GM19023 (cell line): ENCODE data around the gene TUBB1.

Experiments
- ATAC-seq: cut with Tn5 transposase; IDR thresholded peaks from one replicate; pipeline ENCODE4 v1.9.1; 2021; ENCODE audit warnings: mild to moderate bottlenecking, moderate library complexity; ENCODE audit not compliant: unreplicated experiment

Gene TUBB1

DNA sequence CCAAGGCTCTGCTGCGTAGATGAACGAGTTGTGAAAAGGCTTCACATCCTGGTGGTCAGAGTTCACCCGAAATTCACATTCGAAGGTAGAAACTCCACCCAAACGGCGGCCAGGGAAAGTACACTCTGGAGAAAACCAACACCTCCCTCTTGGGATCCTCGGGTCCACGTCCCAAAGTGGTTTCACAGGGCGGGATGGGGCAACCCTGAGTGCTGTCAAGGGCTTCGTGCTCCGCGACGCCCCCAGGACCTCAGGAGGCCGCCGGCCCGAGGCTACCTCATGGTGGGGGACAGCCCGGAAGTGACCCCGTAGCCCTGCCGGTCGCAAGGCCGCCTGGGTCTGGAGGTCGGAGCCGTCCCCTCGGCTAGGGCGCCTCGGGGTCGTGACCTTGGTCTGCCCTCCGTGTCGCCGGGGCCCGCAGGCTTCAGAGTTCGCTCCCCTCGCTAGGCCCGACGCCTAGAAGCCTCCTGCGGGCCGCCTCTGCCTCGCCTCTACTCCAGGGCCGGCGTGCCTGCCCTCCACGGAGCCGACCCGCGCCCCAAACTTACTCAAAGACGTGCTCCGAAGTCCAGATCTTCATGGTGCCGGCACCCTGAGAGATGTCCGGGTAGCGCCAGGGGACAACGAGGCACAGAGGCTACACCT lies 23.0 kb downstream of the TUBB1 start, which contains the start of gene PRELID3B:
TSS of gene PRELID3B (minus strand) at position 636 of the 645 bp plus-strand sequence. CDS start at position 580, 56 bp downstream.
- ATAC-seq, result peak; percentile 24

- ATAC-seq, result peak; percentile 90
Measured at GRCh38 chr20:59042796-59043631, 23.8 kb downstream of the TUBB1 start.

GRCh38 chr20:59043698-59044097 lies 24.5 kb downstream of the TUBB1 start:
- ATAC-seq, result no peak

DNA sequence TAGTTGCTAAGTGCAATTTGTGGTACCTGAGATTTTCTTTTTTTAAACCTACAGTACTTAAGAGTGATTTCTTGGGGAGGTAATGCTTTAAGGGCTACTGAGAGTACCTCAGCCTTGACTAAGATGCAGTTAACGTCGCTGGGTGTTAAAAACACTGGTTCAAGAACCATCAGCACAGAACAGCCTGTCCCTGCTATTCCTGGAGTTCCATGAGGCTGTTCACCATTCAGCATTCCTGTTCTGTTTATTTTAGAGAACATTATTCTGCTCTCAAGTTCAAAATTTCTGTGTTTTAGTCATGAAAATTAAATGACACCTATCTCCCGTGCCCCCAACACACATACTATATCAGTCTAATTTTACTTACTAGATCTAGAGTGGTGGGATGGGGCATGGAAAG lies 25.1 kb downstream of the TUBB1 start:
- ATAC-seq, result no peak

DNA sequence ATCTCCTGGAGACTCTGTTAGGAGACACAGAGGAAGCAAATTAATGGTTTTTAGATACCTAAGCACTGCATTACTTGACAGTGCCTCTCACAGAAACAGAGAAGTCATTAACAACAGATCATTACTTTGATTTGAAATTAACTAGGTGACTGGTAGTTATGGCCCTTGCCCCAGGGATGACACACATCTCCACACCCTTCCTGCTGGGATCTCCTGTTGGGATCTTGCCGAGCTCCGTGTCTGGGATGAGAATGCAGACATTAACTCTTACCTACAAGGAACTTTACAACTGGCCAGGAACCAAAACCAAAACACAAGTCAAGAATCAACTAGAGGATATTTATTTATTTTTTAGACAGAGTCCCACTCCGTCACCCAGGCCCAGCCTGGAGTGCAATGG lies 25.6 kb downstream of the TUBB1 start:
- ATAC-seq, result no peak

GRCh38 chr20:59046862-59047261 lies 27.6 kb downstream of the TUBB1 start:
- no peak for ATAC-seq

DNA sequence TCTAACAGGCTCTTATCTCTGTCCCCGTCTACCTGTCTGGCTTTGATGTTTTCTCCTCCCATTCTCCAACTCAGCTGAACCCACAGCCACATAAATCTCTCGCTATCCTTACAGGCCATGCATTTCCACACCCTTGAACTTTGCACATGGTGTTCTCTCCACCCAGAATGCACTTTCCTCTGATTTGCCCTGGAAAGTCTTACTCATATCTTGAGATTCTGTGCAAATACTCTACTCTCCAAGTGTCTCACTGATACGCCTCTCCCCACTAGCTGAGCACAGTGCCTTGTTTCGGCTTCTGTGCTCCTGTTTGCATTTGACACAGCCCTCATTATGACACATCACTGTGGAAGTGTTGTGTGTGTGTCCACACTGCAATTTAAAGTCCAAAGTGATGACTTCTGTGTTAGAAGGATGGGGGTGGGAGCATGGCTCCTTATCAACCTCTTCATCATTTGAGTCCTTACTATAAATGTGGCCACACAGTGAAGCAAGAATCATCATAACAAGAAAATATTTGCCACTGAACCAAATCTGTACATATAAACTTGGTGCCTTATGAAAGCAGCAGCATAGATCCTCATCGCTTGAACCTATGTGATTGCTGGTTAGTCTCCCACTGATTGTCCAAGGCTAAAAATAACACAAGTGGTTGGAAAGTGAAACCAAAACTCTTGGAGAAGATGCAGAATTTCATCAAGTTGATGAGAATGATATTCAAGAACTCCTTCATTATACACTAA lies 28.9 kb downstream of the TUBB1 start:
- ATAC-seq, result no peak

DNA sequence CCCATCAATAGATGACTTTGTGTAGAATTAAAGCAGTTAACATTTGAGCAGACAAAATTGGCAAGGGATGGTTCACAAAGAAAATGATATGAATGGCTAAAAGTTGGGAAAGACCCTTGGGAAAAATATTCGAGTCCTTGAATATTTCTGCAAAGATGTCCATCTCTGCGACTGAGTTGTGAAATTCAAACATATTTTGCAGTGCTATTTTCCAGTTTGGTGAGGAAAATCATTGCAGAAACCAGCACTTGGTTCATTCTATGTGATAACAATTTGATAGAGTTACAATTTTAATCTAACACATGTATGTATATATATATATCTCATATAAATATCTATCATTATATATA lies 29.4 kb downstream of the TUBB1 start:
- ATAC-seq, result no peak

GRCh38 chr20:59050437-59050836 lies 31.2 kb downstream of the TUBB1 start:
- no peak for ATAC-seq

DNA sequence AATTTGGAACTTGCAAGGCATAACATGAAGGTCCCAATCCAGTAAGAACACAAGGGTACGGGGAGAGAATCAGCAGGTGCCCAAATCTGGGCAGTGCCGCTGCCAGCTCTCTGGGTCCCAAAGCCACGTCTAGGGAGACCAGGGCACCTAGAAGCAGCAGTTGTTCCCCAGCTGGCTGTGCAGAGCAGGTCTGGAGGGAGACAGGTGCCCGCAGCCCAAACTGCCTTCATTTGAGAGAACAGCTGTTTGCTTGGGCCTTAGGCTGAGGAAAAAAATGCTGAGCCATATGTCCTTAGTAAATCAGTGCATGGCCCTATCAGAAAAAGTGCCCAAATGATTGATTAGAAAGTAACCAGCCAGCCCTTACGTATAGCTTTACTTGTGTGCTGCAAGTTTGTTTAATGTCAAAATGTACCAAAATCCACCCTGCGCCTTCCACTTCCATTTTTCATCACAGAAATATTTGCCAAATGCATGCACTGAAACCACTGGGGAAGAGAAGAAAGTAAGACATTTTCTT lies 32.5 kb downstream of the TUBB1 start:
- no peak for ATAC-seq

DNA sequence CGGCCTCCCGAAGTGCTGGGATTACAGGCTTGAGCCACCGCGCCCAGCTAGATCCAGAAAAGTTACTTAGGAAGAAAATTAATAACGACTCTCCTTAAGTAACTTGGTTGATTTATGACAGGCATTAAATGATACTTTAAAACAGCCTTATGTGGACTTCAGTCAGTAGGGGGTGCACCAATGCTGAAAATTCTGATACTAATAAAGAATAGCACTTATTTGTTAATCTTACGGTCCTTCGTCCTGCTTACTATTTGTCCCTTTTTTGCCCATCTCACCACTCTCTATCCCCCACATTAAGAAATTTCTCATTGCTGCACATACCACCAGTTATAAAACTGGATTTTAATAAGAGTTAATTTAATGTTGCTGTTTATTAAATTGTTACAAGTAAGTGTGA lies 36.1 kb downstream of the TUBB1 start:
- ATAC-seq, result no peak

- no peak for ATAC-seq
Measured at GRCh38 chr20:59062081-59062480, 42.9 kb downstream of the TUBB1 start.

GRCh38 chr20:59063358-59064213 lies 44.4 kb downstream of the TUBB1 start:
- no peak for ATAC-seq

DNA sequence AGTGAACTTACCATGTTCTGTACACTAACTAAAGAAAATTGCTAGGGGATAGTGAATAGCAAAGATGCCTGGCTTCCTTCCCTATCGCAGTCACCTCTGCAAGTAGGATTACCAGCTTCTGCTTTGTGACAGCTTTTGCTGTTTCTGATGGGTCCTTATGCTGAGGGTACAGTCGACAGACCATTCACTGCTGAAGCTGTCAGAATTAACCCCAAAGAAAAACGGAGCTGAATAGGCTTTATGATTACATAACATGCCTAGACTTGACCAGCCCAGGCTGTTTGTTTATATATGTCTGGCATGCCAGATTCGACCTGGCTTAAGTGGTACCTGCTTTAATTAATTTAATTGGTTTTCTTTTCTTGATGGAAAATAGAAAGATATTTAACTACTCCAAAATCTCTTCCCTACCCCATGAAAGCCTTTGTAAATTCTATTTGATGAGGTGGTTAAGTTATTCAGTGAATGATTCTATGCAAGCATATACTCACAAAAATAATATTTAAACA lies 45.0 kb downstream of the TUBB1 start:
- no peak for ATAC-seq

DNA sequence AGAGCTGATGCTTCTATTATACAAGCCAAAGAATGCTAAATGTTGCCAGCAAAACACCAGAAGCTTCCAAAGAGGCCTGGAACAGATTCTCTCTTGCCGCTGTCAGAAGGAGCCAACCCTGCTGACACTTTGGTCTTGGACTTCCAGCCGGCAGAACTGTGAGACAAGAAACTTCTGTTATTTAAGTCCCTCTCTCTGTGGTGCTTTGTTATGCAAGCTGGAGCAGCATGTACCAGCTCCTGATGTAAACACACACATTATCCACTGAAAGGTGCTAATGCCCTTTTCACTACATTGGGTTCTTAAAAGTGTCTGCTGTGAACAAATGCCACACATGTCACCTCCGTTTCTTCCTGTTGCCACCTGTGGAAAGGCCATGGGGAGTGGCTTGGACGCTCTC lies 49.3 kb downstream of the TUBB1 start:
- no peak for ATAC-seq

DNA sequence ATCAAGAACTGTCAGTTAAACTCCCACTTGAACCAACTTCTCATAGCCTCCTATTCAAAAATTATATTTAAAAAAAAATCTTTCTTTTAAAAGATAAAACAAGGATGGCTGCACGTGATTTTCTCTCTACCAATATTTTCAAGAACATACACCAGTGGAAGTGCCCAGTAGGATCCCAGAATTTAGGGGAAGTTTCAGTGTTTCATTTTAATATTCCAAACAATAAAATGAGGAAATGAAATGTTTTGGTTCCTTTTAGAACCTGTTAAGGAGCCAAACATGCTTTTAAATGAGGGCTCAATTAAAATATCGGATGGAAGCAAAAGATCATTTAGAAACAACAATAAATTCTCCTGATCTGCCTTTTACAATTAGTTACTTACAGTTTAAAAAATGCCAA lies 49.8 kb downstream of the TUBB1 start:
- no peak for ATAC-seq

GRCh38 chr20:59071216-59071615 lies 52.0 kb downstream of the TUBB1 start:
- no peak for ATAC-seq

DNA sequence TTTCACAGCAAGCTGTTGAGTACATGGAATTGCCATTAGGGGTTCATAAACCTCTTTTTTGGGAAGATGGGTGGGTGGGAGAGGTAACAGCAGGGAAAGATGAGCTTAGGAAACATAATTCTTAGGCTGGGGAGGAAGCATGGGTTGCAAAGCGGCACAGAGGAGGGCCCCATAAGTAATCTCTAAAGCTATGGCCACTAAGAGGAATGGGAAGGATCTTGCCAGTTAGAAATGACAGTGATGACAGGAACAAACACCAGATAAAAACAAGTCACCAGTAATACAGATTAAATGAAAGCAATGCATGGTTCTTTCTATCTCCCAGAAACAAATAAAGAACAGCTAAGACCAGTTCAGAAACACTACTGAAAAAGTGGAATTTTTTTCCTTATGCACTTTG lies 54.4 kb downstream of the TUBB1 start:
- ATAC-seq, result no peak

GRCh38 chr20:59074456-59074855 lies 55.2 kb downstream of the TUBB1 start:
- ATAC-seq, result no peak

DNA sequence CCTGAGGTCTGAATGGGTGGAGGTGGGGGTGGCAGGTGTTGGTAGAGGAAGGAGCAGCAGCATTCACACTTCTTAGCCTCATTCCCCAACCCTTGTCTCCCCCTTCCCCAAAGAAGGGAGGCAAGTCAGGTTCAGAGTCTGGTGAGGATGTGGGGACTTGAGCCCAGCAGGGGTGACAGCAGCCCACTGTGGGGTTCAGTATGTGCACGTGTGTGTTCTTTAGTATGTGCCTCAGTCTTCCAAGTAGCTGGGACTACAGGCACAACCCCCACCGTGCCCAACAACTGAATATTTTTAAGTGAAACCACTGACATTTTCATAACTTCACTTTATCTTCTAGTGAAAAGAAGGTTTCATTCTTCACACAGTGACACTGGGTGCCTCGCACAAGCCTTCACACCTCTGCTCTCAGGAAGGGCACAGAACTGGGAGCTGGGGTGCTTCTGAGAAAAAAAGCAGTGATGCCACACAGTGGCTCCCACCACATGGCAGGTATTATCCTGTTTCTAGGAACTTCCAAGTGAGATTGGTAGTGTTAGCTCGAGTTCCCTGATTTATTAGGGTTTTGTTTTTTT lies 56.8 kb downstream of the TUBB1 start:
- ATAC-seq, result no peak
